HG03469 (cell line): ENCODE data around the gene ELL3.
"Not testable (repeated sequence)": the region's sequence is repeated elsewhere in the genome, so short reads cannot be mapped to it uniquely, and the experiment has no call there.

Experiments
- ATAC-seq: cut with Tn5 transposase; IDR thresholded peaks from one replicate; pipeline ENCODE4 v1.9.1; 2021; ENCODE audit warnings: mild to moderate bottlenecking, moderate library complexity, moderate number of reproducible peaks; ENCODE audit not compliant: unreplicated experiment

The ELL3 gene, protein sequence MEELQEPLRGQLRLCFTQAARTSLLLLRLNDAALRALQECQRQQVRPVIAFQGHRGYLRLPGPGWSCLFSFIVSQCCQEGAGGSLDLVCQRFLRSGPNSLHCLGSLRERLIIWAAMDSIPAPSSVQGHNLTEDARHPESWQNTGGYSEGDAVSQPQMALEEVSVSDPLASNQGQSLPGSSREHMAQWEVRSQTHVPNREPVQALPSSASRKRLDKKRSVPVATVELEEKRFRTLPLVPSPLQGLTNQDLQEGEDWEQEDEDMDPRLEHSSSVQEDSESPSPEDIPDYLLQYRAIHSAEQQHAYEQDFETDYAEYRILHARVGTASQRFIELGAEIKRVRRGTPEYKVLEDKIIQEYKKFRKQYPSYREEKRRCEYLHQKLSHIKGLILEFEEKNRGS

DNA sequence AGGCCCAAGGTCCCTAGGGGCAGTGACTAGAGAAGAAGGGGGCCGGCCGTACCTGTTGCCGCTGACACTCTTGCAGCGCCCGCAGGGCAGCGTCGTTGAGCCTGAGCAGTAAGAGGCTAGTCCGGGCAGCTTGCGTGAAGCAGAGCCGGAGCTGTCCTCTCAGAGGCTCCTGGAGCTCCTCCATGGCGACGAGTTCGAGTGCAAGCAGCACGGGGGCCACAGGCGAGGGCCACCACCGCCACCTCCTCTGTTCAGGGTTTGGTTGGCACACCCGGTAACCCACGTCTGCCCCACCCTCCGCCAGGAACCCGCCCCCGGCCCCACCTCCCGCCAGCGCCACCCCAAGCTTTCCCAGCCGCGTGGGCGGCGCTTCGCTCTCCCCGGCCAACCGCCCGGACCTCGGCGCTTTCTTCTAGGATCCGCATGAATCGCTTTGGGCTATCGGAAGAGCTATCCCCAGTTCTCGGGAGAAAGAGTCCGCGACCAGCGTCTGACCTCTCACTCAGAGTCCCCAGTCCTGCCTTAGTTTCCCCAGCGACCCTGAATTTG is at the start of gene ELL3:
Gene ELL3, minus strand, starts transcription at position 249 of the 549 bp plus-strand sequence. Its CDS starts 65 bp downstream, at position 184.
- ATAC-seq, result no peak

DNA sequence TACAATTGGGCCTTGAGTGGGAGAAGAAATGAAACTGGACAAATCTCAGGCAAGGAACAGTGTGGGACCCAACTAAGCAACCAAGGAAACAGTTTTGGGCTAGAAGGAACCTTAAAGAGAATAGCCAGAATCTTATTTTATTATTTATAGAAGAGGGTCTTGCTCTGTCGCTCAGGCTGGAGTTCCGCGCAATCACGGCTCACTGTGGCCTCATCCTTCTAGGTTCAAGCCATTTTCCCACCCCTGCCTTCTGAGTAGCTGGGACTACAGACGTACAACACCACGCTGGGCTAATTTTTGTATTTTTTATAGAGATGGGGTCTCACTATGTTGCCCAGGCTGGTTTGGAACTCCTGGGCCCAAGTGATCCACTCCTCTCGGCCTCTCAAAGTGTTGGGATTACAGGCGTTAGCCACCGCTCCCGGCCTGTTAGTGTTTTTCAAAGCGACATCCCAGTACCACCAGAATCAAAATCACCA is 49.3 kb upstream of the ELL3 start:
- no peak for ATAC-seq

DNA sequence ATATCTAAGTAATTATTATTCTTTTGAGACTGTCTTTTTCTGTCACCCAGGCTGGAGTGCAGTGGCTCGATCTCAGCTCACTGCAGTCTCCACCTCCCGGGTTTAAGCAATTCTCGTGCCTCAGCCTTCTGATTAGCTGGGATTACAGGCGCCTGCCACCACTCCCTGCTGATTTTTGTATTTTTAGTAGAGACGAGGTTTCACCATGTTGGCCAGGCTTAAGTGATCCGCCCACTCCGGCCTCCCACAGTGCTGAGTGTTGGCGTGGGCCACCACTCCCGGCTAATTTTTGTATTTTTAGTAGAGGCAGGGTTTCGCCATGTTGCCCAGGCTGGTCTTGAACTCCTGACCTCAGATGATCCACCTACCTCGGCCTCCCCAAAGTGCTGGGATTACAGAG is 48.5 kb upstream of the ELL3 start:
- ATAC-seq, result not testable (repeated sequence)

DNA sequence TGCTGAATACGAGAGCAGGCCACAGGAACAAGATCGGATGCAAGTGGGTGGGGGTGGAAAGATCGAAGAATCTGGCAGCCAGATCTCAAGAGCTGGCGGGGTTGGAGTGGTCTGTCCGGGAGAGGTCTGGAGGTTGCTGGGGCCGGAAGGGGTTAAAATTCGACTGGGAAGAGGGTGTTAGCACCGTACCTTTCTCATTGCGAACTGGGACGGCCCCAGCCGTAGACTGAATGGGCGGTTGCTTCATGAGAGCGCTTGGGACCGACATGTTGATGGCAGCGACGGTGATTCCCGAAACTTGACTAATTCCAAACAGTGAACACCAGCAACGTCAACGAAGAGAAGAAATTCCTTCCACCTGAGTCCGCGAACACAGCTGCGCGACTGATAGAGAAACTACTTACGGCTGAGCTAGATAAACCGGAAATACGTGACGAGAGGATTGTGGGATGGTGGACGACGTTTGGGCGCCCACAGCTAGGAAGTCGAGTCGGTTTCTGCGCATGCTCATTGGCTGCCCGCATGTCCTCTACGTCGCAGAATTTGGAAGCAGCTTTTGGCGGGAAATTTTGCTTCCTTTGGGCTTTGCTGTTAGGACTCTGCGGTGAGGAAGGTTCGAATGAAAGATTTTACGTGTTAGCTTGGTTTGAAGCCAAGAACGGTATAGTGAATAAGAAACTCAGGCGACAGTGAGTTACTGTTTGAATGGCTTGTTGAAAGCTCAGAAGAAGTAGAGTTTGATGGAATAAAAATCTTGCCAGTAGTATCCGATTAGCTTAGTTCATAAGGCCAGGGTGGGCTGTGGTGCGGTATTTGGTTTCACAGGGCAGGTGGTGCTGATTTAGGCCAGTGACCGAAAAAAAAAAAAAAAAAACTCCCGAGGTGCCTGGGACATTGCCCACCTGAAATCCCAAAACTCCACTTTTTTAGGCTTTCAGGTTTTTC is 47.8 kb upstream of the ELL3 start, which contains the start of gene MFAP1:
Gene MFAP1, minus strand, starts transcription at position 389 of the 945 bp plus-strand sequence. Its CDS starts 121 bp downstream, at position 268.
- peak; percentile 45 for ATAC-seq

DNA sequence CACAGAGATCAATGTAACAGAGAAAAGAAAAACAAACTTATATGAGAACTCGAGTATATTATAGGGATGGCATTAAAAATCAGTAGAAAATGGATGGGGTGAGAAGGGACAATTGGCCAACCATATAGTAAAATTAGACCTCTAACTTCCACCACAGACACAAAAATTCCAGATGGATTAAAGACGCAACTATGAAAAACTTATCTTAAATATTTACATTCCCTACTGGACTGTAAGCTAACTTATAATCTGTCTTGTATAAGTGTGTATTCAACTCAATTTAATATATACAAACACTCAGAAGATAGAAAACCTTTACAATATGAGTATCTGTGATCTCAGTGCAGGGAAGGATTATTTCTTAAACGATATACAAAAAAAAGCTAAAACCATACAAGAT is 44.7 kb upstream of the ELL3 start:
- no peak for ATAC-seq

DNA sequence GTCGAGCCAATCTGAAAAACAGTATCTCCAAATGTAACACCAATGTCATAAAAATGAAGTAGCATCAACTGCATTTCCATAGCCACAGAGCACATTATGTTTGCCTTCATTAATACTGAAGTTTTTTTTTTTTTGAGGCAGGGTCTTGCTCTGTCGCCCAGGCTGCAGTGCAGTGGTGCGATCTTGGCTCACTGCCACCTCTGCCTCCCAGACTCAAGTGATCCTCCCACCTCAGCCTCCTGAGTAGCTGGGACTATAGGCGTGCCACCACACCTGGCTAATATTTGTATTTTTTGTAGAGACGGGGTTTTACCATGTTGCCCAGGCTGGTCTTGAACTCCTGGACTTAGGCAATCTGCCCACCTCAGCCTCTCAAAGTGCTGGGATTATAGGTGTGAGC is 38.3 kb upstream of the ELL3 start:
- not testable (repeated sequence) for ATAC-seq

DNA sequence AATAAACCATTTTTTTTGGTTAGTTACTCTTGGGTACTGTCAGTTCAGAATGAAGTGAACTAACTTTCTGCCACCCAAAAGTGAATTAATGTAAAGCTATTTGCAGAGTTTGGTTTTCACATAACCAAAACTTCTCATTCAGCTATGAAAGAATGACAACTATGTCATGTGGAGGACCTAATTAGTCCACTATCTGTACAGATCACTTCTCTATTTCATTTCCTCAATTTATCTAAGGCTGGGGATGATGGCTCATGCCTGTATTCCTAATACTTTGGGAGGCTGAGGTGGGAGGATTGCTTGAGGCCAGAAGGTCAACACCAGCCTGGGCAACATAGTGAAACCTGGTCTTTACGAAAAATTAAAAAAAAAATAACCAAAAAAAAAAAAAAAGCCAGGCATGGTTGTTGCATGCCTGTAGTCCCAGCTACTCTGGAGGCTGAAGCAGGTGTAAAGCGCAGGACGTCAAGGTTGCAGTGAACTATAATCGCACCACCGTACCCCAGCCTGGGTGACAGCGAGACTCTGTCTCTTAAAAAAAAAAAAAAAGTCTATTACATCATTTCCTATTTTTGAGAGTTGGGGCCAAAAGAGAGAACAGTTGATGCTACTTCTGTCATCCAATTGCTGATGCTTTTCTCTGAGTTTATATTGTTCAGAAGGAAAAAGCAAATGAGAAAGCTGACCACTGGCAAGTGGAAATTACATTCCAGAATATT is 32.4 kb upstream of the ELL3 start:
- ATAC-seq, result peak; percentile 36

DNA sequence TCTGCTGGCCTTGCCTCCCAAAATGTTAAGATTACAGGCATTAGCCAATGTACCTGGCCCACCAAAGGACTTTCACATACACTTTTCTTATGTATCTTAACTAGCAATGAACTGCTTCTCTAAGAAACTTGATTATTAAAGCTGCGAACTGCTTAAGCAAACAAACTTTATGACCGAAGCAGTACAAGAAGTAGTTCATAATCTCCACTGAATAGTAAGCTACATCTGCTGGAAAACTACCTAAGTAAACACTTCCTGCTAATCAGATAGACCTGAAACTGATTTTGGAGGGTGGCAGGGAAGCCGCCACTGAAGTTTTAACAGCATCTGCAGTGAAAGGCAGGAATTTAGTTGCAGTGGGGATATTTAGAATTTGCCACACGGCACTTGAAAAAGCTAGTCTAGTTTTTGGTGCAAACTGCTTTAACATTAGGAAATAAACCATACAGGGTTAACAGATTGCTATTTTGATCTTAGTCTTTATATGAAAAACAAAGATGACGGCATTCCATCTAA is 31.7 kb upstream of the ELL3 start:
- peak; percentile 2 for ATAC-seq

DNA sequence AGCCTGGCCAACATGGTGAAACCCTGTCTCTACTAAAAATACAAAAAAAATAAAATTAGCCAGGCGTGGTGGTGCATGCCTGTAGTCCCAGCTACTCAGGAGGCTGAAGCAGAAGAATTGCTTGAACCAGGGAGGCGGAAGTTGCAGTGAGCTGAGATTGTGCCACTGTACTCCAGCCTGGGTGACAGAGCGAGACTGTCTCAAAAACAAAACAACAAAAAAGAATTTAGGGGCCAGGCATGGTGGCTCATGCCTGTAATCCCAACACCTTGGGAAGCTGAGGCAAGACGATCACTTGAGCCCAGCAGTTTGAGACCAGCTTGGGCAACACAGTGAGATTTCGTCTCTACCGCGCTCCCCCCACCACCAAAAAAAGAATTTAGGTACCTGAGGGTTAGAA is 25.9 kb upstream of the ELL3 start:
- ATAC-seq, result not testable (repeated sequence)

DNA sequence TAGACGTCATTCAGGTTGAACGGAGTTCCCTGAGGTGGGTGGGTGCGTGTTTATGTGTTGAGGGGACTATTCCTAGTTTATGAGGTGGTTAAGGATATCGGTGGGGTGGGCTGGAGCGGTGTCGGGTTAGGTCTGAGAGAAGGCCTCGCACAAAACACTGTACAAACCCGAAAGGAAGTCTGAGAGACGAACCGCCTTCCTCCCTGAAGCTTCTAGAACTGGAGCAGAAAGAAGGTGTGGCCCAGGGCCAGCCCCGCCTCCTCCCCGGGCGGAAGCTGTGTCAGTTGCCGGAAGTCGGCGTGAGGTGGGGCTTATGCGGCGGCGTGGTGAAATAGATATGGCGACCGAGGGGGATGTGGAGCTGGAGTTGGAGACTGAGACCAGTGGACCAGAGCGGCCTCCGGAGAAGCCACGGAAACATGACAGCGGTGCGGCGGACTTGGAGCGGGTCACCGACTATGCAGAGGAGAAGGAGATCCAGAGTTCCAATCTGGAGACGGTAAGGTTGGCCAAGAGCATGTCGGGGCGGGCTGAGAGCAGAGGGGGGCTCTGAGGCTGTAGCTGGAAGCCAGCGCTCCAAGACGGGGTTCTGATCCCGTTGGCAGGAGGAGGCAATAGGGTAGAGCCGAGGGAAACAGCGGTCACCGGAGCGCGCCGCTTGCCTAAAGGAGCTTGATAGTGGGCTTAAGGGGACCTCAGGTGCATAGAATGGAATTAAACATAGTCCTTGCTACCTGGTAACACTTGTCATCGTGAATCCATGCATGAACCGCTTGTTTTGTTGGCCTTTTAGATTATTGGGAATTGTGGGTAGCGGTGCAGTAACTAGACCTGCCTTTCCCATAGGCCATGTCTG is 23.7 kb upstream of the ELL3 start, which contains the start of gene HYPK:
Gene HYPK, plus strand, starts transcription at position 314 of the 856 bp plus-strand sequence. Its CDS starts 24 bp downstream, at position 338.
- ATAC-seq, result peak; percentile 42

DNA sequence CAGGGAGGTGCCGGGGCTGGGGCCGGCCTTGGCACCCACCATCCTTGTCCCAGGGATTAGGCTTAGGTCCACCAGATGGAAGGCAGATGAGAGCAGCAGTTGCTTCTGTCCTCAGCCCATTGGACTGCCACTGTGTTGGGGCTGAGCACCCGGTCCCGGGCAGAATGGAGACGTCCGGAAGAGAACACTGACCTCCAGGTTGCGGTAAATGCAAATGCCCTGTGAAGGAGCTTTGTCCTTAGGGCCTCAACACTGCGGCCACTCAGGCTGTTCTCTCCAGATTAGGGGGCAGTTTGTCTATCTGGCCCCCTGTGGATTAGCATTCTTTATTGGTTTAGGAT is 23.1 kb upstream of the ELL3 start, which contains the start of gene SERINC4:
Gene SERINC4, minus strand, starts transcription at position 276 of the 341 bp plus-strand sequence. Its CDS starts 234 bp downstream, at position 42.
- ATAC-seq, result no peak

DNA sequence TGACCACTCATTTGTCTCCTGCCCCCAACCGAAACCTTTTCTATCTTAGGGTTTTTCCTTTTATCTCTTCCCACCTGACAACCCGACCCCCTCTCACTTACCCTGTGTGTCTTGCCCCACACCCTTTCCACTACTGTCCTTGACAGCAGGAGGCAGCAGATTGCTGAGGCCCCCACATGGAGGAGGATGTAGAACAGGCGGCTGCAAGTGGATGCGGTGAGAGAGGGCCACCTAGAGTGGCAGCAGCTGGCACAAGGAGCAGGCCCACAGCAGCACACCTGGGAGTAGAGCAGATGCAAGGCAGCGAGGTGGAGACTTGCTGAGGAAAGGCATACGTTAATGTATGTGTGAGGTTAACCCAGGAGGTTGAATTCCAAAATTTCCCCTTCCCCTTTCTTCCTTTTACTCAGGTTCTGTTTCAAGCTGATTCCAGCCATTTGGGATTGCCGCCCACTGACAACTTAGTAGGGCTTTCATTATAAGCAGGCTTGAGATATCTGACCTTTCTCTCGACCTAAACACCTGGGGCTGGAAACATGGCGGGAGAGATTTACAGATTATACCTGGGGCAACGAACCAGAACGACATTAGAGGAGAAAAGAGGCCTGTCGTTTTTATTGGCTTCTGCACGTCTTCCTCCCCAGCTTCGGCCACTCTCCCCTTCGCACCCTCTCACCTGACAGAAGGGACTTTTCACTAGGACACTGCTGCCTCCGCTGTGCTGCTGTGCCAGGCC is 22.6 kb upstream of the ELL3 start:
- no peak for ATAC-seq

DNA sequence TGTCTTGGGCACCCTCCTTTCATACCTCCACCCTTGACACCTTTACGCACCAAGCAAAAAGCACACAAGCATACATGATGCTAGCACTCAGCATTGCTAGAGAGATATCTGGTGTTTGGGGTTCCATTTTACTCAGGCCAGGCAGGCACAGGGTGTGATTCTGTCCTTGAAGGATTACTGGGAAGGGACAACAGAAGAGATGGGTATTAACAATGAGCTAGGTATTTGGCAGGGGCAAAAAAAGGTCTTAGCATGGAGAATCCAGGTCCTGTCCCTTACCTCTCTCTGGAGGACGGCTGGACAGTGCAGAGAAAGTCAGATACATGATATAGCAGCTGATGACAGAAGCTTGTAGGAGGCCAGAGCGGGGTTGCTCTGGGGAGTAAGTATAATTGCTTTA is 19.8 kb upstream of the ELL3 start:
- ATAC-seq, result no peak

DNA sequence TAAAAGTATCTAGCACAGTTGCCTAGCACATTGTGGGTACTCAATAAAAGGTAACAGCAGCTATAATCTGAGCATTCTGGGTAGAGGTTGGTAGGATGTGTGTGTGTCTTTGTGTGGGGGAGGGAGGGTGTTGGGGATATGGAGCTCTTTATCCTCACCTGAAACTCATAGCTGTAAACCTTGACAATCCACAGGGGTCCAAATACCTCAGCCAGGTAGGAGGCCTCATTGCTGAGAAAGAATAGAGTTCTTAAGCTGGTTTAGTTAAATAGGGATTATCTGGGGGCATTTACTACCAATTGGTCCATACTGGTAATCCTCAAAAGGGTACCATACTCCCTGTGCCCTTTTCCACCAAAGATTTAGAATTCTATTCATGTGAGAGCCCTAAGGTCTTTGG is 19.2 kb upstream of the ELL3 start:
- ATAC-seq, result no peak

DNA sequence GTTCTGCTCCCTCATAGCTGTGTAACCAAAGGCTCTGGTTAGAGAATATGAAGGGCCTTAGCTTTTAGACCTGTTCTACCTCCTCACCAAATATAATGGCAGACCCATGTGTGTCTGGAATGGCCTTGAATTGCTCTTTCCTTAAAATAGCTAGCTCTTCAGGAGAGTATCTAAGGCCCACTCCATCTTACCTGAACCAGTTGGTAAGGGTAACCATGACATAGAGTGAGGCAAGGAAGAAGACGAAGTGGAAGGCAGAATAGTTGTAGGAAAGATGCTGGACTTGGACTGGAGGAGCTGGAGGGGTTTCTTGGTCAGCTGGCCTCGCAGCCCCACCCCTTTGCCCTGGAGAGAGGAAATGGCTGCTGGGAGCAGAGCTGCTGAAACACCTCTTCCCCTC is 18.4 kb upstream of the ELL3 start:
- ATAC-seq, result no peak

DNA sequence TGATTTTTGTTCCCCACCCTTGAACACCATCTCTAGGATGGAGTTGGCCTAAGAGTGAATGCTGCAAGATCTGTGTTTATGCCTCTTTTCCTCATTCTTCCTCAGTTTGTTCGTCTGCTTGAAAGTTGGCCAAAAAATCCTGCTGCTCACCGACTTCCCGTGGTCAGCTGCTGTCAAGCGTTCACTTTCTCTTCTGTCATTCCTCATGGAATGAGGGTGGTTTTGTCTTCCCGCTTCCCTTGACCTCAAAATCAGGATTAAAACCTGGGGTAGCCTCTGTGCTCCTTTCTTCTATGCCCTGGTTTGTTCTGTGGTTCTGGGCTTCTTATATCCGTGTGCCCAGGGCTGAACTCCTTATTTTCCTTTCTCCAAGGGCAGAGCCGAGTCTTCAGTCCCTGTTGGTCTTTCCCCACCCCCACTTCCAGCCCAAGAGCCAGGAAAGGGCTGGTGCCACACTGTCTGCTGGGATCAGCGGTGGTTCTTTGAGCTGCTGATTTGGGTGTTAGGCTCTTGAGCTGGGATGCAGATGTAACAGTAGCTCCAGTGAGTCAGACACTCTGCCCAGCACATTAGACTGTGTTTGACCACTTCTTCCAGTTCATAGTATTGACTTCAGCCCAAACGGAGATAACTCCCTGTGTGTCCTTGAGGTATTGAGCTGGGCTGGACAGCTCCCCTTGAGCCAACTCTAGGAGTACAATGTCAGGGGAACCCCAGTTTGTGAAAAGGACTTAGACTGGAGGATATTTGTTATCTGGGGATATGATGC is 17.7 kb upstream of the ELL3 start:
- ATAC-seq, result no peak

DNA sequence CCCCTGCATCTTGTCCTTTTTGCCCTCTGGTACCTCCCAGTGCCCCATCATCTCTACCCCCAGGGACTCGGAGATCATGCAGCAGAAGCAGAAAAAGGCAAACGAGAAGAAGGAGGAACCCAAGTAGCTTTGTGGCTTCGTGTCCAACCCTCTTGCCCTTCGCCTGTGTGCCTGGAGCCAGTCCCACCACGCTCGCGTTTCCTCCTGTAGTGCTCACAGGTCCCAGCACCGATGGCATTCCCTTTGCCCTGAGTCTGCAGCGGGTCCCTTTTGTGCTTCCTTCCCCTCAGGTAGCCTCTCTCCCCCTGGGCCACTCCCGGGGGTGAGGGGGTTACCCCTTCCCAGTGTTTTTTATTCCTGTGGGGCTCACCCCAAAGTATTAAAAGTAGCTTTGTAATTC is 16.9 kb upstream of the ELL3 start:
- ATAC-seq, result no peak
